ENCODE results near the gene TRIM60.

DNA sequence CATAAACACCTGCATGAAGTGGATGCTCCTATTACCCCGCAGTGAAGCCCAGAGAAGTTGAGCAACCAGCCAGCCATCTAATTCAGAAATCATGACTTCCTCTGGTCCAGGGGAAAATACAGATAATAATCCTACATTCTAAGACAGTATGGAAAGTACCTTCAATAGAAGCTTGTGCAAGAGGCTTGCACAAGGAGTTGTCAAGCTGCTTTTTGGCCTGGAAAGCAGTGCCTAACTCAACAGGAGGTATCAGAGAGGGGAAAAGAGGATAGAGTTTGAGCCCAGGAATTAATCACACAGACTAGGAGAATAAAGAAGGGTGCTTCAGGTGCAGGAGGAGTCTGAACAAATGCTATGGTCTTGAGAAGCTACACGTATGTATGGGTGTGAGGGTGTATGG is 54.1 kb downstream of the TRIM60 start:
- TF ChIP-seq, protein P1, sequence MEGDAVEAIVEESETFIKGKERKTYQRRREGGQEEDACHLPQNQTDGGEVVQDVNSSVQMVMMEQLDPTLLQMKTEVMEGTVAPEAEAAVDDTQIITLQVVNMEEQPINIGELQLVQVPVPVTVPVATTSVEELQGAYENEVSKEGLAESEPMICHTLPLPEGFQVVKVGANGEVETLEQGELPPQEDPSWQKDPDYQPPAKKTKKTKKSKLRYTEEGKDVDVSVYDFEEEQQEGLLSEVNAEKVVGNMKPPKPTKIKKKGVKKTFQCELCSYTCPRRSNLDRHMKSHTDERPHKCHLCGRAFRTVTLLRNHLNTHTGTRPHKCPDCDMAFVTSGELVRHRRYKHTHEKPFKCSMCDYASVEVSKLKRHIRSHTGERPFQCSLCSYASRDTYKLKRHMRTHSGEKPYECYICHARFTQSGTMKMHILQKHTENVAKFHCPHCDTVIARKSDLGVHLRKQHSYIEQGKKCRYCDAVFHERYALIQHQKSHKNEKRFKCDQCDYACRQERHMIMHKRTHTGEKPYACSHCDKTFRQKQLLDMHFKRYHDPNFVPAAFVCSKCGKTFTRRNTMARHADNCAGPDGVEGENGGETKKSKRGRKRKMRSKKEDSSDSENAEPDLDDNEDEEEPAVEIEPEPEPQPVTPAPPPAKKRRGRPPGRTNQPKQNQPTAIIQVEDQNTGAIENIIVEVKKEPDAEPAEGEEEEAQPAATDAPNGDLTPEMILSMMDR (IDR thresholded peaks at IDR 0.05), result no peak
- no peak for TF ChIP-seq POLR2A (IDR thresholded peaks at IDR 0.05)
